SK-N-SH treated with all-trans-retinoic acid at 6 μM for 48 hours (cell line): ENCODE results near the gene EIF4G2.

ENCODE experiments used
- ARNTL ChIP-seq: fragments of 450-650 bp; formaldehyde crosslinking; IDR thresholded peaks from 2 replicates; pipeline ENCODE4 v1.5.0; 2020; ENCODE audit warnings: low read depth, mild to moderate bottlenecking, moderate library complexity, borderline replicate concordance
- BACH2 ChIP-seq: fragments of 250-450 bp; sonication (Bioruptor Pico); IDR thresholded peaks from 2 replicates; pipeline ENCODE4 v1.9.0; 2021; ENCODE audit warnings: mild to moderate bottlenecking, borderline replicate concordance
- CSDC2 ChIP-seq: fragments of 250-450 bp; sonication (Bioruptor Pico); IDR thresholded peaks from 2 replicates; pipeline ENCODE4 v1.5.0; 2020; ENCODE audit warnings: mild to moderate bottlenecking, moderate library complexity
- ESRRG ChIP-seq: fragments of 250-450 bp; sonication (Bioruptor Pico); IDR thresholded peaks from 2 replicates; pipeline ENCODE4 v1.6.1; 2021; ENCODE audit warnings: mild to moderate bottlenecking
- ISL1 ChIP-seq: fragments of 250-450 bp; sonication (Bioruptor Pico); IDR thresholded peaks from 2 replicates; pipeline ENCODE4 v2.1.2; 2022; ENCODE audit warnings: mild to moderate bottlenecking, moderate library complexity
- OSR1 ChIP-seq: fragments of 250-450 bp; sonication (Bioruptor Pico); IDR thresholded peaks from 2 replicates; pipeline ENCODE4 v1.8.0; 2022; ENCODE audit warnings: moderate library complexity, mild to moderate bottlenecking, inconsistent platforms
- PPARA ChIP-seq: fragments of 250-450 bp; sonication (Bioruptor Pico); IDR thresholded peaks from 2 replicates; pipeline ENCODE4 v1.5.0; 2020; ENCODE audit warnings: mild to moderate bottlenecking, borderline replicate concordance
- TOX ChIP-seq: fragments of 250-450 bp; sonication (Bioruptor Pico); IDR thresholded peaks from 2 replicates; pipeline ENCODE4 v1.8.0; 2021; ENCODE audit warnings: mild to moderate bottlenecking, moderate library complexity, borderline replicate concordance
- TSHZ2 ChIP-seq: fragments of 250-450 bp; sonication (Bioruptor Pico); IDR thresholded peaks from 2 replicates; pipeline ENCODE4 v1.5.0; 2020; ENCODE audit warnings: mild to moderate bottlenecking, moderate library complexity
- ZC3H10 ChIP-seq: fragments of 250-450 bp; sonication (Bioruptor Pico); IDR thresholded peaks from 2 replicates; pipeline ENCODE4 v1.5.1; 2021; ENCODE audit warnings: mild to moderate bottlenecking, moderate library complexity
- ZFP3 ChIP-seq: fragments of 250-450 bp; sonication (Bioruptor Pico); IDR thresholded peaks from 2 replicates; pipeline ENCODE4 v1.5.0; 2020; ENCODE audit warnings: mild to moderate bottlenecking, moderate library complexity
- TF ChIP-seq, protein P1 (sequence below): fragments of 250-450 bp; sonication (Bioruptor Pico); IDR thresholded peaks from 2 replicates; pipeline ENCODE4 v1.8.0; 2020; ENCODE audit warnings: mild to moderate bottlenecking, moderate library complexity, borderline replicate concordance
- TF ChIP-seq, protein P2 (sequence below): fragments of 250-450 bp; sonication (Bioruptor Pico); IDR thresholded peaks from 2 replicates; pipeline ENCODE4 v1.8.0; 2021; ENCODE audit warnings: low read depth, mild to moderate bottlenecking, moderate library complexity, borderline replicate concordance
- TF ChIP-seq, protein P3 (sequence below): fragments of 250-450 bp; sonication (Bioruptor Pico); IDR thresholded peaks from 2 replicates; pipeline ENCODE4 v1.5.1; 2020; ENCODE audit warnings: low read depth, mild to moderate bottlenecking, moderate library complexity

- TF ChIP-seq ESRRG (CRISPR knock-in tag) (no peak), TOX (CRISPR knock-in tag) (no peak), PPARA (CRISPR knock-in tag) (no peak), ZFP3 (CRISPR knock-in tag) (no peak), TSHZ2 (no peak), OSR1 (CRISPR knock-in tag) (no peak), ARNTL (CRISPR knock-in tag) (no peak), BACH2 (CRISPR knock-in tag) (no peak), CSDC2 (CRISPR knock-in tag) (no peak), ZC3H10 (CRISPR knock-in tag) (no peak), ISL1 (CRISPR knock-in tag) (no peak)
- TF ChIP-seq, protein P1, sequence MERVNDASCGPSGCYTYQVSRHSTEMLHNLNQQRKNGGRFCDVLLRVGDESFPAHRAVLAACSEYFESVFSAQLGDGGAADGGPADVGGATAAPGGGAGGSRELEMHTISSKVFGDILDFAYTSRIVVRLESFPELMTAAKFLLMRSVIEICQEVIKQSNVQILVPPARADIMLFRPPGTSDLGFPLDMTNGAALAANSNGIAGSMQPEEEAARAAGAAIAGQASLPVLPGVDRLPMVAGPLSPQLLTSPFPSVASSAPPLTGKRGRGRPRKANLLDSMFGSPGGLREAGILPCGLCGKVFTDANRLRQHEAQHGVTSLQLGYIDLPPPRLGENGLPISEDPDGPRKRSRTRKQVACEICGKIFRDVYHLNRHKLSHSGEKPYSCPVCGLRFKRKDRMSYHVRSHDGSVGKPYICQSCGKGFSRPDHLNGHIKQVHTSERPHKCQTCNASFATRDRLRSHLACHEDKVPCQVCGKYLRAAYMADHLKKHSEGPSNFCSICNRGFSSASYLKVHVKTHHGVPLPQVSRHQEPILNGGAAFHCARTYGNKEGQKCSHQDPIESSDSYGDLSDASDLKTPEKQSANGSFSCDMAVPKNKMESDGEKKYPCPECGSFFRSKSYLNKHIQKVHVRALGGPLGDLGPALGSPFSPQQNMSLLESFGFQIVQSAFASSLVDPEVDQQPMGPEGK (CRISPR knock-in tag) = no peak
- TF ChIP-seq, protein P2, sequence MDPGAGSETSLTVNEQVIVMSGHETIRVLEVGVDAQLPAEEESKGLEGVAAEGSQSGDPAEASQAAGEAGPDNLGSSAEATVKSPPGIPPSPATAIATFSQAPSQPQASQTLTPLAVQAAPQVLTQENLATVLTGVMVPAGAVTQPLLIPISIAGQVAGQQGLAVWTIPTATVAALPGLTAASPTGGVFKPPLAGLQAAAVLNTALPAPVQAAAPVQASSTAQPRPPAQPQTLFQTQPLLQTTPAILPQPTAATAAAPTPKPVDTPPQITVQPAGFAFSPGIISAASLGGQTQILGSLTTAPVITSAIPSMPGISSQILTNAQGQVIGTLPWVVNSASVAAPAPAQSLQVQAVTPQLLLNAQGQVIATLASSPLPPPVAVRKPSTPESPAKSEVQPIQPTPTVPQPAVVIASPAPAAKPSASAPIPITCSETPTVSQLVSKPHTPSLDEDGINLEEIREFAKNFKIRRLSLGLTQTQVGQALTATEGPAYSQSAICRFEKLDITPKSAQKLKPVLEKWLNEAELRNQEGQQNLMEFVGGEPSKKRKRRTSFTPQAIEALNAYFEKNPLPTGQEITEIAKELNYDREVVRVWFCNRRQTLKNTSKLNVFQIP (CRISPR knock-in tag) = no peak
- TF ChIP-seq, protein P3, sequence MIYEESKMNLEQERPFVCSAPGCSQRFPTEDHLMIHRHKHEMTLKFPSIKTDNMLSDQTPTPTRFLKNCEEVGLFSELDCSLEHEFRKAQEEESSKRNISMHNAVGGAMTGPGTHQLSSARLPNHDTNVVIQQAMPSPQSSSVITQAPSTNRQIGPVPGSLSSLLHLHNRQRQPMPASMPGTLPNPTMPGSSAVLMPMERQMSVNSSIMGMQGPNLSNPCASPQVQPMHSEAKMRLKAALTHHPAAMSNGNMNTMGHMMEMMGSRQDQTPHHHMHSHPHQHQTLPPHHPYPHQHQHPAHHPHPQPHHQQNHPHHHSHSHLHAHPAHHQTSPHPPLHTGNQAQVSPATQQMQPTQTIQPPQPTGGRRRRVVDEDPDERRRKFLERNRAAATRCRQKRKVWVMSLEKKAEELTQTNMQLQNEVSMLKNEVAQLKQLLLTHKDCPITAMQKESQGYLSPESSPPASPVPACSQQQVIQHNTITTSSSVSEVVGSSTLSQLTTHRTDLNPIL (CRISPR knock-in tag) = no peak
These were observed 11.2 kb downstream of the EIF4G2 start for GRCh38 chr11:10797531-10797930.
